DND-41 (cell line): ENCODE results near the gene RHOBTB3.

Experiments
- CTCF ChIP-seq: IDR thresholded peaks from 2 replicates; pipeline ENCODE4 v1.5.1; 2012; ENCODE audit warnings: borderline replicate concordance, low read length, moderate library complexity, mild to moderate bottlenecking; ENCODE audit not compliant: poor library complexity, severe bottlenecking; ENCODE audit errors: extremely low read depth
- EZH2 ChIP-seq: IDR thresholded peaks from 3 replicates; pipeline ENCODE4 v1.6.1; 2012; ENCODE audit warnings: borderline replicate concordance, low read depth, mild to moderate bottlenecking, moderate library complexity, low read length, inconsistent platforms; ENCODE audit not compliant: severe bottlenecking

GRCh38 chr5:95845391-95845790 is 114.3 kb downstream of the RHOBTB3 start:
- TF ChIP-seq CTCF (no peak), EZH2 (no peak)
